Endometrial microvascular endothelial cells (primary cell): ENCODE measurements around the gene WDR20. TPM values are rescaled to one million over a fixed set of nuclear protein-coding genes. Genes with fewer than 3 reads are reported as not detected.

Experiments
- in situ Hi-C: cut with HindIII; loops from 2 replicates; pipeline ENCODE4 v1.10.0; 2017; ENCODE audit warnings: low sequenced_read_pairs, low pct_unique_long_range_greater_than_20kb; ENCODE audit errors: inconsistent ontology term
- total RNA-seq: library from RNA; depleted of rRNA; stranded (reverse); fragments of >200 nt; gene quantifications from one replicate; pipeline ENCODE4 v1.2.3, GENCODE V29; 2015; ENCODE audit errors: inconsistent ontology term

Gene WDR20
- total RNA-seq, 1 donor from 2014 or later: 13.9 TPM

DNA sequence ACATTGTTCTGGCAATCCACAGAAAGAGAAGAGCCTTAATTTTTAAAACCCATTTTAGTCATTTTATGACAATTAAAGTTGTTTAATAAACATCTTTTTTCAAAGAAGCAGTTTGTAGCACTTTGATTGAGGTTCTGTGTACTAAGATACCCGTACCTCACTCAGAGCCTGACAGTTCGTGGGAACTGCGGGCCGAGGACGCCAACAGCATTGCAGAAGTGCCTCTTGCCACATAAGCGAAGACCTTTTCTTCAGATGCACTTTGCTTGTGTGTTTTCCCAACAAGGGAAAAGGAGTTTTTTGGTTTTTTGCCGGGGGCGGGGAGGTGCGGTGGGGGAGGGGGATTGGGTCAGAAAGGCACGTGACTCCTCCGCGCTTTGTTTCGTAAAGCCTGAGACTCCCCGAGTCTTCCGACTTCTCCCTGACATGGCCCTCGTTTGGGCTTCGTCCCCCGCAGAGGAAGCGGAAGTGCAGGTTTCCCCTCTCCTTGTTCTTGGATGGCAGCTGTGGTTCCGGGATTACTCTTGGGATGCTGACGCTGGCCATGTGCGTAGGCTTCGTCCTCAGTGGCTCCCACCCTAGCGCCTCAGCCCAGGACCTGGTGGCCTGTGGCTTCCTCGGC lies 70.8 kb downstream of the WDR20 start:
- in situ Hi-C loops: no loop called here

DNA sequence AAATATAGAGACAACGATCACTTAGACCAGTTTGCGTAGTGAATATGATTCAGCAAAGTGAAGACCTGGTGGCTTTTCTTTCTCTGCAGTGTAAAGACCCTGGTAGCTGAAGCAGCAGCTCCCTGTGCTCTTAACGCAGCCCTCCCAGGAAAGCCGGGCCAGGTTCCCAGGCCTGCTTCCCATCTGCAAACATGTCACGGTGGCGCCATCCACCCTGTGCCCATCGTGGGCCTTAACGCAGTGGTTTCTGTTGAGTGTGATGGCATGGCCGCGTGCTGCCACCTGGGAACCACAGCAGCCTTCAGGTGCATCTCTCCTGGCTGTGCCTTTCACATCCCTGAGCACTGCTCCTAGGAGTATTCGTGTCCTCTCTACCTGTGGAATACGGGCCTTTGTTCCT lies 71.5 kb downstream of the WDR20 start:
- in situ Hi-C loops: no loop called here

DNA sequence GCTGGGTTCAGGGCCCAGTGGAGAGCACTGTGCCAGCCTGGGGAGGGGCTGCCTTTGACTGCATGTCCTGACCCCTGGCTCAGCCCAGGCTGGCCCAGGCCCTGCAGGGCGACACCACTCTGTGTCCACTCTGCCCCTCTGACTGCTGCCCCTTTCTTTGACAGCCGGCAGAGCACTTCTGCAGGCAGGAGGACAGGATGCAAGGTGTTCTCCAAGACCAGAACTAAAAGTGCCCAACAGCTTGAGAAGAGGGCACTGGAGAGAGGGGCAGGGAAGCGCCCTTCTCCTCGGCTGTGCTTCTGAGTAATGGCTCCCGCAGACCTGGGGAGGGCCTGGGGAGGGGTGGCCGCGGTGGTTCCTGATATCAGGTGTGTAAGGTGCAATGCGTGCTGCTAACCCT lies 72.7 kb downstream of the WDR20 start:
- in situ Hi-C loops: no loop called here

DNA sequence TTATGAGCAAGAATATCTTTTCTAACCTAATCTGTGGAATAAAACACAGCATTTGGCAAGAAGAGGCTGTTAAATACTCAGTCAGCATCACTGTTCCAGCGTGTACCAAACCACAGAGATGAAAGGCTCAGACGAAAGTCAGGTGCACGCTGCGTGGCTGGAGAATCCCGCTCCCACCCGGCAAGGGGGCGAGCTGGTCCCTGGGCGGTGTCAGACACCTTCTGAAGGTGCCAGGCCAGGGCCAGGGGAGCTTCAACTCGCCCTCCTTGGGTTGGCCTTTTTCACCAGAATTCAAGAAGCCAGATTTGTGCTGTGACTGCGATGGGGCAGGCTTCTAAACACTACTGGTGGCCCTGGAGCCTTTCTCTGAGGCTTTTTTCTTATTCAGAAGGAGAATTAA lies 73.1 kb downstream of the WDR20 start:
- in situ Hi-C loops: no loop called here

DNA sequence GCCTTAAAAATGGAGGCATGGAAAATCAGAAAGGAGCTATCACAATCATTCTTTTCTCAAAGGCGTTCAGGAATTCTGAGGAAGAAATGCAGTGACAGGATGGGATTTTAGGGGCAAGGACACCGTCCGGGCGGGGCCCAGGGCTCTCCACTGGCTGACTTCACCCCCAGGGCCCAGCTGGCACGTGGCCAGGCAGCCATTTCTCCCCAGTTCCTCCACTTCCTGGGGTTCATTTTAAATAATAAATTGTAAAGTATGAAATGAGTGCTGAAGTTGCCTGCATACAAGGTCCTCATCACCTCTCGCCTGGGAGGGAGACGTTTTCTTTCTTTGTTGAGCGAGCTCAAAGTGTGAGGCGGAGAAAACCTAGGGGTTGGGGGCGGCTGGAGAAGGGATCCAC lies 73.8 kb downstream of the WDR20 start:
- in situ Hi-C loops: no loop called here

DNA sequence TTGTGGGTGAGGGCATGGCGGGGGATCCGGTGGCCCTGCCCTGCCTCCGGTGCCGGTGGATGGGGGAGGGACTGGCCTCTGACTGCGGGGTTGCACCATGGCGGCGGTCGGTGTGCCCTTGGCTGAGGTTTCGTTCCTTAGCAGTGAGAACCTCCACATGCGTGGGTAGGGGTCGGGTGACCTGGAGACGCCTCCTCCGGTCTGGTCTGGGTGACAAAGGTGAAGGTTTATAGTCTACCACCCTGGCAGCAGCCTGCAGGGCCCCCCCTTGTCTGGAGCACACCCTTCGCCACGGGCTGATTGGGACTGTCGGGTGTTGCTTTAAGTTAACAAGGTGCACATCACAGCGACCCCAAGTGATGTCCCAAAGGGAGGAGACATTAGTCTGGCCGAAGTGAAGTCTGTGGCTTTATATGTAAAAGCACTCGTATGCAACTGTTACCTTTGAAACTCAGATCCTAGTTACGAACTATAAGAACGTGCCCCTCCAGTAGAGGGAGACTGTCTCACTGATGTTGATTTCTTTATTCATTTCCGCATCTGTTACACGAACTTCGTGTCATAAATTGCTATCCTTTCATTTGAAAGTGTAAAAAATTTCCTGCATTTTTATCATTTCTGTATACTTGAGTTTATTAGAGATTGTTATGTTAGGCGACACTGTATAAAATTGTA lies 74.4 kb downstream of the WDR20 start:
- in situ Hi-C loops: no loop called here

DNA sequence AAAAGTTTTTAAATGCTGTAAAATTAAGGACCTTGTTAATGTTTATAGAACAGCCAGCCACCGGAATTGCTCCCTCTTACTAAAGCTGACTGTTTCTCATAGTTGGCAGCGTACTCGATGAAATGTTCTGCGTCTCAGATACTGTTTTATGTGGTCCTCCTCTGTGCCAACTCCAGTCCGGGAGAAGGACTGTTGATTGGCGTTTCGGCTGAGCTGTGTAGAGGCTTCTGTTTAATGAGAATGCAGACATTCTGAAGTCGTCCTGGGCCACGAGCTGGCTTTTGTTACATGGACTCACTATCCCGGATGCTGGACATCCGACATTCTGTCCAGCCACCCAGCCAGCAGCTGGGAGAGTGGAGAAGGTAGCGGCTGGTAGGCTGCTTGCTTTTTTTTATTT lies 75.4 kb downstream of the WDR20 start:
- in situ Hi-C loops: no loop called here

DNA sequence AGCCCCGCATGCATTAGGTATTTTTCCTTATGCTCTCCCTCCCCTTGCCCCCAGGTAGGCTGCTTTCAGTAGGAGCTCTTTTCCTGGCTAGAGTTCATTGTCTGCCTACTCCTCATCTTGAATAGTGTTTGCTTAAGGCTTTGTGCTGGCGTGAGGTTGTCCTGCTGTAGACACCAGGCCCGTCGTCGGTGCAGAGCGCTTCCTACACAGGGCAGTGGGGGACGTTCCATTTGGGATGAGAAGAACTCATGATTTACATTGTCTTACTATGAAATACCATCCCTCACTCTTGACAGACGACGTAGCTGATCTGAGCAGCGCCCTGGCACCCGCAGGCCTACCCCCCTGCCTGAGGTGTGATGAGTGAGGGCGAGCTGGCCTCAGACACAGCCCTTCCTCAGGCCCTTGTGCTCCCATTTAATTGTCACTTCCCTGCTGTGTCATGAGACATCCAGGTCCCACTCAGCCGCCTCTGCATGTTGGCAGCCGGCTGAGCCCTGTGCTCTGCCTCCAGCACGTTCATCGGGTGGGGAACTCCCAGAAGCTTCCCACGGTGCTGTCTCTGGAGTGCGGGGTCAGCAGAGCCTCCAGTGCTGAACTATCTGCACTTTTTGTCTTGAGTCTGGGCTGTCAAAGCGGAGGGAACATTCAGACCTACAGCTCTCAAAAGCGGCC lies 76.0 kb downstream of the WDR20 start:
- in situ Hi-C loops: no loop called here

DNA sequence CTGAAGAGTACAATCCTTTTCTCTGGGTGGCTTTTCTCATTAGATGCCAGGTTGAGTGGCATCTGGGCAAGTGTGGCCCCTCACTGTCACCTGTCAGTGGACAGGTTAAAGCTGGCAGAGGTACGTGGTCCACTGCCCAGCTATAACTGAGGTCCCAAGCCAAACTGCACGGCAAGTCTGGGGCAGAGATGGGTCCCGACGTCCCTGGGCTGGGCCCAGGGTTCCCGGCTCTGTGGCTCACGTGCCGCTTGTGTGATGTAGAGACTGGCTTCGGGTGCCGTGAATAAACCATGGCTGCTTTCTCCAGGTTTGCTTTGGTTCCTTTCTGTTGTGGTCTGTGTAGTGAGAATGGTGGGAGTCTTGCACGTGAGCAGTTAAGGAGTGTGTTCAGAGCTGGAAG lies 77.7 kb downstream of the WDR20 start:
- in situ Hi-C loops: no loop called here

DNA sequence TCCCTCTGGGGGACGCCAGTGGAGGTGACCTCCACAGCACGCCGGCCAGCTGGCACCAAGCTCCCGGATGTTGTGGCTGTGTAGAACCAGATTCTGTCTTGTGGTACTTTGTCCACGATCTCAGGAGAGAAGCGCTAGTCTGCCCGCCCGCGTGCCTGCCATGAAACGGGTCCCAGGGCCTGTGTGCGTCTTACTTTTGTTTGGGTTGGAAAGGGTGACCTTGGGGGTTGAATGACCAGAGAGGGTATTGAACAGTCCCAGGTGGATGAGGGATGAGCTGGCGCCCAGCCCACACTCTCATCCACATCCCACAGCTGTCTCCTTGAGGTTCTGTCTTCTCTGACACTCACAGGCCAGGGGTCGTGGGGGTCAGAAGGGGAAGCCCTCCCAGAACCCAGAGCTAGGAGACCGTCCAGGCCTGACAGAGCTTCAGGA lies 78.3 kb downstream of the WDR20 start:
- in situ Hi-C loops: no loop called here

DNA sequence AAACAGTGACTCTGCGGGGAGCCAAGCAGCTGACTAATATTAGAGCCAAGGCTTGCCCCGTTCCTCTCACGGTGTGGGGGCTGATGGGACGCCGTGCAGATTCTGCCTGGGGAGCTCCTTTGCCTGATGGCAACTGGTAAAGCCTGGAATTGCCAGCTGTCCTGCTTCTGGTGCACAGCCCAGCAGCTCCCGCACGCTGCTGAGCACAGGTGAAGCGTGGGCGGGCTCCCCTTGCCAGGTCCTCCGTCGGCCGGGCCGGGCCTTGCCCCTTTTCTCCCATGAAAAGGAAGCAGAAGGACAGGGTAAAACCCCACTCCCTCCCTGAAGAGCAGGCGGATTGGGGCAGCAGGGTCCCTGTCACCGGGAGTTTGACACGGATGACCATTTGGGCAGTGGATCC lies 79.0 kb downstream of the WDR20 start:
- in situ Hi-C loops: no loop called here

DNA sequence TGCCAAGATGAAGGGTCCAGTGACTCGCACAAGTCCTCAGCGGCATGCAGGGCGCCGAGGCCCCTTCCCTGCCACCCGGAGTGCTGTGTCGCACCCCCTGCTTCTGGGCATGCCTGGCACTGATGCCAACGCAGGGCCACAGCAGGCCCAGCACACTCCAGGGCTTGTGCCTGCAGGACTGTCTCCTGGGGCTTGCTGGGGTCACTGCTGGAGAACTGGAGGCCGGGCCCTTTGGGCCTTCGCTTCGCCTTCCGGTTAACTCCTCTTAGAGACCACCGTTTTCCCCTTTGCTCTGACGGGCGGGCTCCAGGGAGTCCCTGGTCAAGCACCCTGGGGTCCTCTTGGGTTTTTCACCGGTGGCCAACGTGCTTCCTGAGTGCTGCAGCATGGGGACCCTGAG lies 79.6 kb downstream of the WDR20 start:
- in situ Hi-C loops: no loop called here

DNA sequence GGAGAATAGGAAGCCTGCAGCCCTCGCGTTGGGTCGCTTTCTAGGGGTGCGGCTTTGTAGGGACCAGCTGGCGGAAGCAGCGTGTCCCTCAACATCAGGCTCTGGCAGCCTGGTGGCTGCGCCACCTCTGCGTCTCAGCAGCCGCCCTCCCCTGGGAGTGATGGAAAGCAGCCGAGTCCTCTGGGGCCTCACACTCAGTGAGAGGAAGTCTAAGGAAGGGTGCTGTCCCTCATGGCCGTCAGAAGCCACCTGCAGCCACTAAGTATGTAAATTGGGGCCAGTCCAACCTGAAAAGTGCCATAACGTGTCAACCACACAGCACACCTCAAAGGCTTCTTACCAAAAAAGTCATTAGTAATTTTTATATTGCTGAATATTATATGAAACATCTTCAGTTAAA lies 80.3 kb downstream of the WDR20 start:
- in situ Hi-C loops: no loop called here

DNA sequence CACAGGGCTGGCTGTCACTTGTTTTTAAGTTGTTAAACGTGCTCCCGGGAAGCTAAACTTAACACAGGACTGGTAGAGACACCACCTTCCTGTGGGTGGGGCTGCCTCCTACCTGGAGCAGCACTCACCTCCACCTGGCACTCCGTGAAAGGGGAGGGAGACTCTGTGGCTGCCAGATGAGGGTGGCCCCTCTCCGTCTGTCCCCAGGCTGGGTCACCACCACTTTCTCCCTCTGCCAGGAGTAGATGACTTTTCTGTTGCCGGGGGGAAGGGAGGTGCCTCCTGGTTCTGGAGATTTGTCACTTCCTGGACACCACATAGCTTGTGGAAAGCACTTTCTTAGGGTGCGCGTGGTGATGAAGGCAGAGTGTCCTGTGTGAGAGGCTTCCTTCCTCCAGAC lies 81.3 kb downstream of the WDR20 start:
- in situ Hi-C loops: no loop called here

DNA sequence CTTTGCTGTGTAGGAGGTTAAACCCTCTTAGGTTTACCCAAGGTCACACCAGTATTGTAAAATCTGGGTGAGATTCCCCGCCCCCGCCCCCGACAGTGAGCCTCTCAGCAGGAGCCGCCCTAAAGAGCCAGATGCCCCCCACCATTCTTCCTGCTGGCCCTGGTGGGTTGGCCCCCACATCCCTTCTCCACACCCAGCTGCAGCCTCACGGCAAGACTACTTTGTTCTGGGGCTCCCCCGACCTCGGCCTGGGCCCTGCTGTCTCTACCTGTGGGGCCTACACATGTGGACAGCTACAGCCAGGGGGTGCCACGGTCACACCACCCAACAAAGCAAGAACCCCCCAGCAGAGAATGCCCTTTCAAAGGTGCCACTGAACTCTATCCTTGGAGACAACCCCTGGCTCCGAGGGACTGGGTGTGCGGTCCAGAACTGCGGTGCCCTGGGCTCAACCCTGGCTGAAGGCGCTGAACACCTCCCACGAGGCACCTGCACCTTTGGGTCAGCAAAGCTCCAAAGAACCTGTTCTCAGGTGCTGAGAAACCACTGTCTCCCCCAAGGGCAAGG lies 82.4 kb downstream of the WDR20 start:
- in situ Hi-C loops: no loop called here

DNA sequence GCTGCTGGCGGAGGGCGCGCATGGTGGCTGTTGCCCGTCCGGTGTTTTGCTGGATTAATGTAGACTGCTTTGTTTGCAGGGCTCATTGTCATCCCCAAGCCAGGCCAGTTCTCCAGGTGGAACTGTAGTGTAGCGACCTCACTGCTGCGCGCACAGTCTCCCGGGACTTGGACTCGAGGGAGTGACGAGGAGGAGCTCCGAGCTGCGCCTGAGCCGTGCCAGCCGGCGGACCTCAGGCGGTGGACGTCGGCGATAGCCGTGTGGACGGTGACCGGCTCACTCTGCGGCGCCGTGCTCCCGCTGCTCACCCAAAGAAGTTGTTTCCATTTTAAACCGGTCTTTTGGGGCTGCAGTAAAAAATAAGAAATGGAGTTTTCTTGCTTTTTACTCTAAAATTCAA lies 83.1 kb downstream of the WDR20 start:
- in situ Hi-C loops: no loop called here

DNA sequence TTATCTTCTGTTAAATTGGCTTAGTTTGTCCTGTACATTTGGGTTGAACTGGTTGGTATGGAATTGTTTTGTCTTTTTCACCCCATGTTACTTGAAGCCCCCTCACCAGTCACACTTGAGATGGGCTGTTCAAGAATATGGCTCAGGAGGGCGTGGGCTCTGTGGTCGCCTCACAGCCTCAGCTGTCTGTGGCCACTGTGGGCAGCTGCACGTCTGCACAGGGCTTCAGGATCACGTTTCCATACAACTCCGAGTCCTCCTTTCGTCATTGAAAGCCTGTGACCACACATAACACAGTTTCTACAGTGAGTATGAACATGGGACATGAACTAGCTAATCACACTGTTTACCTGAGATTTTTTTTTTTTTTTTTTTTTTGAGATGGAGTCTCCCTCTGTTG lies 84.0 kb downstream of the WDR20 start:
- in situ Hi-C loops: no loop called here

DNA sequence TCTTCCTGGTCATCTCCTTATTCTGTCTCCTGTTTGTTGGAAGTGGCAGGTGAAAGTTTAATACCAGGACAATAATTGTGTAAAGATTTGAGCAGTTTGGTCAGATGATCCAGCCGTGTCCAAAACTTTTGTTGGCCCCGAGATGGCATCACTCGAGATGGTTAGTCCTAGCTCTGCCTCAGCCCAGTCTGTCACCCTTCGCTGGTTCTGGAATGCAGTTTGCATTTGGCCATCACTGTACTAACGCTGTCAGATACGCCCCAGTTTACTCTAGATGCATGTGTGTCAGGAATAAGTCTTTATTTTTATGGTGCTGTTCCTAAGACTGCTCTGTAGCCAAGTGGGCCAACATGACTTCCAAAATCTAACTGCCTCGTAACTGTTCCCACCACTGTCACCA lies 85.7 kb downstream of the WDR20 start:
- in situ Hi-C loops: no loop called here

DNA sequence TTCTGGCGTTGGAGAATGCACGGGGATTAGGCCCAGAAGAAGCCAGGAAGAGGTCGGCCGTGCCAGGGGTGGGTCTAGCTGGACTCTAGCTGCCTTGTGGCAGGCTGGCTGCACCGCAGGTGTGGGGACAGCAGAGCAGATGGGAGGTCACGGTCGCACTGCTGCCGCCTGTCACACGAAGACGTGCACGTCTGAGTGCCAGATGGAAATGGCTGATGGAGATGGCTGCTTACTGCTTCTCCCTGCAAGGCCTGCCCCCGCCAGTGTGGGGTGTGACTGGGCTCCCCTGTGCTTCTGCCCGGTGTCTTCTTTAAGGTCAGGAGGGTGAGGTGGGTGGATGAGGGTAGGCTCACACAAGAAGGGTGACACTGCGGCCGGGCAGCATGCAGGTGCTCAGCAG lies 86.2 kb downstream of the WDR20 start:
- in situ Hi-C loops: no loop called here
